ENCODE data around the gene DDX54. TPM values are rescaled to one million over a fixed set of nuclear protein-coding genes. Genes with fewer than 3 reads are reported as not detected.
"Not testable (repeated sequence)": the region's sequence is repeated elsewhere in the genome, so short reads cannot be mapped to it uniquely, and the experiment has no call there.

Gene DDX54
- total RNA-seq, 4 donors from 2014 or later: 62.0 to 126 (median 66.5) TPM

DNA sequence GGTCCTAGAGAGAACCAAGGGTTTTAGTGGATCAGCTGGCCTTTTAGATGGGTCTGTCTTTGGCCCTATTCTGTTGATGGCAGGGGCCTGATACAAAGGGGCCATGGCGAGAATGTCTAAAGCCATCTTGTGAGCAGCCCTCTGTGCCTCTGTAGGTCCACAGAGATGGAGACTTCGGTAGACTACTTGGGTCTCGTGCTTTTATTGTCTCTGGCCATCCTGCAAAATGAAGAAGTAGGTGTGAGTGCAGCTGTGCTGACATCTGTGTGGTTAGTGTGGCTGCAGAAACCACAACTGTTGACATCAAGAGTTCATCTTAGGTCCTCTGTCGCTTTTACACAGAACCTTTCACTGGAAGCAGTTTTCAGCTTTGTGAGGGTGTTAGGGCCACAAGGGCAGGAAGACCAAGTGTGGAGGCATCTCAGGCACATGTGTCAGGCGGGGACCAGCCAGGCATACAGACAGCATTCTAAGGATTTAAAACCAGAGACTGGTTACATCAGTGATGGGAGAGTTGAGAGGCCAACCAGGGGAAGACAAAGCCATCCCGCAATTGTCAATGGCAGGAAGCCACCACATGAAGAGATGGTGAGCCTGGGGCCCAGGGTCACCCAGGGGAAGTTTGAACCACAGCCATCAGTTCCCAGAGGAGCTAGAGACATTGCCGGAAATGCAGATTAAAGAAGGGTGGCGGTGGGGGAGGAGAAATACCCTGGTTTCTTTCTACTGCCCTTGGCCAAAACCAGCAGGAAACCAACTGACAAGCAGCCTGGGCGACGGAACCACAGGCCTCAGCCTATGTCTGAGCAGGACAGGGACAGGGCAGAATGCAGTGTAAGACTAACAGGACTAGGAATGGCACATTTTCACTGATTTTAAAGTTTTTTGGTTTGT is 23.0 kb upstream of the DDX54 start:
- Histone ChIP-seq H3K27ac (peak overlapping the region; percentile 26 to 83 (median 70)), H3K27me3 (no peaks in the 10 kb centered on the region), H3K4me1 (peaks cover 0 to 19% (median 10%) of the 10 kb centered on the region in 4 donors), H3K36me3 (no peaks in the 10 kb centered on the region), H3K9me3 (no peaks in the 10 kb centered on the region), H3K4me3 (peak overlapping the region in 1 of 4 donors; percentile 0)
- TF ChIP-seq POLR2A (IDR thresholded peaks at IDR 0.05) (no peak), CTCF (IDR thresholded peaks at IDR 0.05) (no peak)
- peak in 2 of 3 donors; percentile 90 to 92 for DNase-seq

DNA sequence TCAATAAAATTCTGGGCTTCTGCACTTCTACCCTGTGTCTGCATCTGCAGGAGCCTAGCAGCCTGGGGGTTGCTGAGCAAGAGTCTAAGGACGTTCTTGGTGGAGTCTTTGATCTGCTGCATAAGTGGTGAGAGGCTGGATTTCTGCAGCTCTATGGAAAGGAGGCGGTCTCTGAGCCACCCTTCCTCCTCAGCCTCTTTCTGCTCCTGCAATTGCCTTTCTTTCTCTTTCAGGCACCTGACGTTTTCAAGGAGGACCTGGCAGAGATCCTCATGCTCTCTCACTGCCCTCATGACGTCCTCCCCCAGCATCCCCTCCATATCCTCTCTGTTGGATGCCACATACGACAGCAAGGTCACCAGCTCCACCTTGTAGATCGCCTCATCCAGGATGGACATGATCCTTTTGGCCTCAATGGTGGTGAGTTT is 22.3 kb upstream of the DDX54 start:
- H3K4me3 ChIP-seq: peak overlapping the region in 1 of 4 donors; percentile 0
- TF ChIP-seq POLR2A (IDR thresholded peaks at IDR 0.05) (no peak), CTCF (IDR thresholded peaks at IDR 0.05) (no peak)
- H3K4me1 ChIP-seq: peaks cover 0 to 19% (median 10%) of the 10 kb centered on the region in 4 donors
- peak in 1 of 3 donors; percentile 27 for DNase-seq
- H3K9me3 ChIP-seq: no peaks in the 10 kb centered on the region
- no peaks in the 10 kb centered on the region for H3K36me3 ChIP-seq
- peak overlapping the region; percentile 26 to 83 (median 70) for H3K27ac ChIP-seq
- H3K27me3 ChIP-seq: no peaks in the 10 kb centered on the region

- not testable (repeated sequence) for H3K9me3 ChIP-seq, H3K4me3 ChIP-seq, DNase-seq, H3K27me3 ChIP-seq, H3K27ac ChIP-seq, H3K36me3 ChIP-seq
- H3K4me1 ChIP-seq: peaks cover 0 to 19% (median 10%) of the 10 kb centered on the region in 4 donors
Measured at GRCh38 chr12:113206802-113207201, 21.5 kb upstream of the DDX54 start.

- no peaks in the 10 kb centered on the region for H3K36me3 ChIP-seq
- no peaks in the 10 kb centered on the region for H3K9me3 ChIP-seq
- no peak overlapping the region for H3K27ac ChIP-seq
- TF ChIP-seq POLR2A (IDR thresholded peaks at IDR 0.05) (no peak), CTCF (IDR thresholded peaks at IDR 0.05) (no peak)
- H3K27me3 ChIP-seq: no peaks in the 10 kb centered on the region
- no peak overlapping the region for H3K4me3 ChIP-seq
- DNase-seq: no peak
- peaks cover 0 to 19% (median 10%) of the 10 kb centered on the region in 4 donors for H3K4me1 ChIP-seq
Measured at GRCh38 chr12:113204804-113205203, 19.5 kb upstream of the DDX54 start.

DNA sequence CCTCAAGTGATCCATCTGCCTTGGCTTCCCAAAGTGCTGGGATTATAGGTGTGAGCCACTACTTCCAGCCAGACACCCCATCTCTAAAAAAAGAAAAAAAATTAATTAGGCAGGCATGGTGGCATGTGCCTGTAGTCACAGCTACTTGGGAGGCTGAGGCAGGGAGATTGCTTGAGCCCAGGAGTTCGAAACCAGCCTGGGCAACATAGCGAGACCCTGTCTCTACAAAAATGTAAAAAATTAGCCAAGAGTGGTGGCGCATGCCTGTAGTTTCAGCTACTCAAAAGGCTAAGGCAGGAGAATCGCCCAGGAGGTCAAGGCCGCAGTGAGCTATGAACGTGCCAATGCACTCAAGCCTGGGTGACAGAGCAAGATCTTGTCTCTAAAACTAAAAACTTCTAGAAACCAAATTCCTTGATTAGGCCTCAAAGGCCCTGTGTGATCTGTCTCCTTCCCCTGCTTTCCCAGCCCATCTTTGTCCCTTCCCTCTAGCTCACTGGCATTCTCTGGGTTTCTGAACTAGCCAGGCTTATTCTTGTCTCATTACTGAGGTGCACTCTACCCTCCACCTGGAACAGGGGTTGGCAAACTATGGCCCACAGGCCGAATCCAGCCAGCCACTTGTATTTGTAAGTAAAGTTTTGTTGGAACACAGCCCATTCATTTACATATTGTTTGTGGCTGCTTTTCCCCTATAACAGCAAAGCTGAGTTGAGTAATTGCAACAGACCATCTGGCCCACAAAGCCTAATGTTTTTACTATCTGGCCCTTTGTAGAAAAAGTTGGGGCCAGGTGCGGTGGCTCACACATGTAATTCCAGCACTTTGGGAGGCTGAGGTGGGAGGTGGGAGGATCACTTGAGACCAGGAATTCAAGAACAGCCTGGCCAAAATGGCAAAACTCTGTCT is 18.8 kb upstream of the DDX54 start:
- H3K27ac ChIP-seq: no peak overlapping the region
- H3K36me3 ChIP-seq: no peaks in the 10 kb centered on the region
- H3K4me3 ChIP-seq: no peak overlapping the region
- H3K9me3 ChIP-seq: no peaks in the 10 kb centered on the region
- peaks cover 0 to 17% (median 6%) of the 10 kb centered on the region in 4 donors for H3K4me1 ChIP-seq
- no peaks in the 10 kb centered on the region for H3K27me3 ChIP-seq
- TF ChIP-seq POLR2A (IDR thresholded peaks at IDR 0.05) (no peak), CTCF (IDR thresholded peaks at IDR 0.05) (no peak)
- DNase-seq: no peak
